HEK293 (cell line): Measurements from ENCODE around the gene ENPEP.

Source experiments
- CTCF ChIA-PET: fragments of 350-600 bp; formaldehyde crosslinking; extraction: SDS; loops from one replicate; lab custom pipeline; 2021; ENCODE audit warnings: antibody characterized with exemption; lab: Yijun Ruan, JAX
- POLR2A ChIA-PET: fragments of 300-600 bp; formaldehyde crosslinking; extraction: SDS; loops from one replicate; lab custom pipeline; 2020; ENCODE audit warnings: antibody characterized with exemption, inconsistent platforms; lab: Yijun Ruan, JAX
- H3K27ac ChIP-seq: fragments of 200-500 bp; sonication (Bioruptor generic); 2 replicates; pipeline ENCODE4 v1.5.1; 2014; ENCODE audit warnings: low read depth, low read length, control low read depth, inconsistent platforms; ENCODE audit errors: extremely low read depth
- H3K36me3 ChIP-seq, 2 experiments: fragments of 200-500 bp in 1 of 2; sonication (Bioruptor generic) in 1 of 2; 1 replicate in 1 of 2; 2 replicates in 1 of 2; pipeline ENCODE4 v1.5.1; 2014 to 2017; ENCODE audit warnings: inconsistent platforms in 2 of 2, low read length in 2 of 2; ENCODE audit not compliant: control insufficient read depth in 2 of 2, insufficient read depth in 1 of 2
- H3K4me1 ChIP-seq: fragments of 200-500 bp; sonication (Bioruptor generic); 2 replicates; pipeline ENCODE4 v1.5.1; 2014; ENCODE audit warnings: mild to moderate bottlenecking, low read length, inconsistent platforms; ENCODE audit not compliant: control insufficient read depth, insufficient read depth
- H3K4me3 ChIP-seq: 2 replicates; pipeline ENCODE4 v1.5.1; 2011; ENCODE audit warnings: low read depth, mild to moderate bottlenecking, control low read depth, low read length, moderate library complexity
- H3K9me3 ChIP-seq: fragments of 200-500 bp; sonication (Bioruptor generic); 2 replicates; pipeline ENCODE4 v1.5.1; 2014; ENCODE audit warnings: low read depth, low read length, inconsistent platforms; ENCODE audit not compliant: control insufficient read depth, insufficient read depth
- GLI2 ChIP-seq: fragments of 450-650 bp; formaldehyde crosslinking; IDR thresholded peaks from 2 replicates; pipeline ENCODE4; 2017; ENCODE audit warnings: missing biosample characterization, missing genetic modification characterization, low read depth, borderline replicate concordance
- KLF9 ChIP-seq: fragments of 450-650 bp; formaldehyde crosslinking; IDR thresholded peaks from 2 replicates; pipeline ENCODE4 v1.5.1; 2016; ENCODE audit warnings: missing biosample characterization, missing genetic modification characterization, low read depth
- MYNN ChIP-seq: fragments of 450-650 bp; formaldehyde crosslinking; IDR thresholded peaks from 2 replicates; pipeline ENCODE4 v1.5.1; 2016; ENCODE audit warnings: missing biosample characterization, missing genetic modification characterization, borderline replicate concordance
- SCRT1 ChIP-seq: fragments of 450-650 bp; formaldehyde crosslinking; IDR thresholded peaks from 2 replicates; pipeline ENCODE4 v1.5.1; 2016; ENCODE audit warnings: missing biosample characterization, missing genetic modification characterization, borderline replicate concordance
- ZFP3 ChIP-seq: fragments of 450-650 bp; formaldehyde crosslinking; IDR thresholded peaks from 2 replicates; pipeline ENCODE4 v1.5.1; 2016; ENCODE audit warnings: low read depth, missing biosample characterization, missing genetic modification characterization
- ZFP41 ChIP-seq: fragments of 450-650 bp; formaldehyde crosslinking; IDR thresholded peaks from 2 replicates; pipeline ENCODE4 v1.5.1; 2016; ENCODE audit warnings: missing biosample characterization, missing genetic modification characterization, borderline replicate concordance
- ZNF16 ChIP-seq: fragments of 450-650 bp; formaldehyde crosslinking; IDR thresholded peaks from 2 replicates; pipeline ENCODE4 v1.5.1; 2016; ENCODE audit warnings: low read depth, missing biosample characterization, missing genetic modification characterization
- ZNF214 ChIP-seq: fragments of 450-650 bp; formaldehyde crosslinking; IDR thresholded peaks from 2 replicates; pipeline ENCODE4 v1.5.1; 2017; ENCODE audit warnings: missing biosample characterization, mild to moderate bottlenecking, missing genetic modification characterization, borderline replicate concordance
- ZNF302 ChIP-seq: fragments of 450-650 bp; formaldehyde crosslinking; IDR thresholded peaks from 2 replicates; pipeline ENCODE4 v1.5.1; 2016; ENCODE audit warnings: missing biosample characterization, missing genetic modification characterization, low read depth
- ZNF324 ChIP-seq: fragments of 450-650 bp; formaldehyde crosslinking; IDR thresholded peaks from 2 replicates; pipeline ENCODE4 v1.5.1; 2016; ENCODE audit warnings: missing biosample characterization, missing genetic modification characterization
- ZNF423 ChIP-seq: fragments of 450-650 bp; formaldehyde crosslinking; IDR thresholded peaks from 2 replicates; pipeline ENCODE4 v1.5.1; 2016; ENCODE audit warnings: missing biosample characterization, missing genetic modification characterization
- ZNF510 ChIP-seq: fragments of 450-650 bp; formaldehyde crosslinking; IDR thresholded peaks from 2 replicates; pipeline ENCODE4 v1.5.1; 2018; ENCODE audit warnings: mild to moderate bottlenecking, missing genetic modification characterization, missing biosample characterization; ENCODE audit not compliant: insufficient replicate concordance
- ZNF529 ChIP-seq: fragments of 450-650 bp; formaldehyde crosslinking; IDR thresholded peaks from 2 replicates; pipeline ENCODE4 v1.5.1; 2017; ENCODE audit warnings: missing genetic modification characterization, missing biosample characterization; ENCODE audit not compliant: insufficient replicate concordance
- ZNF654 ChIP-seq: fragments of 450-650 bp; formaldehyde crosslinking; IDR thresholded peaks from 2 replicates; pipeline ENCODE4 v1.5.1; 2016; ENCODE audit warnings: low read depth, missing biosample characterization, missing genetic modification characterization
- ZNF76 ChIP-seq: fragments of 450-650 bp; formaldehyde crosslinking; IDR thresholded peaks from 2 replicates; pipeline ENCODE4; 2016; ENCODE audit warnings: low read depth, missing biosample characterization, missing genetic modification characterization, borderline replicate concordance
- ZNF843 ChIP-seq: fragments of 450-650 bp; formaldehyde crosslinking; IDR thresholded peaks from 2 replicates; pipeline ENCODE4 v1.5.1; 2016; ENCODE audit warnings: missing biosample characterization, missing genetic modification characterization
- ZXDB ChIP-seq: fragments of 450-650 bp; formaldehyde crosslinking; IDR thresholded peaks from 2 replicates; pipeline ENCODE4 v1.5.1; 2016; ENCODE audit warnings: missing biosample characterization, missing genetic modification characterization
- TF ChIP-seq, protein P1 (sequence below): fragments of 450-650 bp; formaldehyde crosslinking; IDR thresholded peaks from 2 replicates; pipeline ENCODE4 v1.5.1; 2016; ENCODE audit warnings: missing biosample characterization, missing genetic modification characterization
- TF ChIP-seq, protein P2 (sequence below): fragments of 450-650 bp; formaldehyde crosslinking; IDR thresholded peaks from 2 replicates; pipeline ENCODE4 v1.5.0; 2017; ENCODE audit warnings: missing biosample characterization, missing genetic modification characterization, borderline replicate concordance
- TF ChIP-seq, protein P3 (sequence below): fragments of 450-650 bp; formaldehyde crosslinking; optimal IDR thresholded peaks from 2 replicates; pipeline ENCODE3; 2016; ENCODE audit warnings: missing biosample characterization, mild to moderate bottlenecking, missing genetic modification characterization
- TF ChIP-seq, protein P4 (sequence below): fragments of 450-650 bp; IDR thresholded peaks from 2 replicates; pipeline ENCODE4 v1.5.1; 2018; ENCODE audit warnings: missing biosample characterization, mild to moderate bottlenecking, missing genetic modification characterization

ENPEP gene

DNA sequence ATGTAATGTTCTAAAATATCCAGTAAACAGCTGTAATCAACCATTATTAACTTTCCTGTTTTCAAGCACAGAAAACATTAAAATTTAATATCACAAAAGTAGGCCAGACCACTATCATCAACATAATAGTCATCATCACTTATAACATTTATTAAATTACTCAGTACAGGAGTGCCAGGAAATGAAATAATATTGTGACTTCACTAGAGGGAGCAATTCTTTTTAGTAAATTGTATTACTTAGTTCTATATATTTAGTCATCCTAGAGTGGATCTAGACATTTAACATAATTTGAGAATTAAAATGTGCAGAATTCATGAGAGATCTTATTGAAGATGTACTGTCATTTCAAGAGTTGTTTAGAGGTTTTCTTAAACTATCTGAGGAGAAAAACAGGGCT lies 113.3 kb downstream of the ENPEP start:
- TF ChIP-seq ZNF843 (tag by site-specific recombination) (no peak), ZNF654 (tag by site-specific recombination) (peak; percentile 11; the same call in 1 of the 2 replicates)
- H3K9me3 ChIP-seq, result no peaks in the 10 kb centered on the region
- H3K4me1 ChIP-seq, result no peaks in the 10 kb centered on the region
- H3K36me3 ChIP-seq, result no peaks in the 10 kb centered on the region
- ChIA-PET CTCF (no interaction called here), POLR2A (no interaction called here)
- H3K4me3 ChIP-seq, result no peak overlapping the region
- H3K27ac ChIP-seq, result no peak overlapping the region

DNA sequence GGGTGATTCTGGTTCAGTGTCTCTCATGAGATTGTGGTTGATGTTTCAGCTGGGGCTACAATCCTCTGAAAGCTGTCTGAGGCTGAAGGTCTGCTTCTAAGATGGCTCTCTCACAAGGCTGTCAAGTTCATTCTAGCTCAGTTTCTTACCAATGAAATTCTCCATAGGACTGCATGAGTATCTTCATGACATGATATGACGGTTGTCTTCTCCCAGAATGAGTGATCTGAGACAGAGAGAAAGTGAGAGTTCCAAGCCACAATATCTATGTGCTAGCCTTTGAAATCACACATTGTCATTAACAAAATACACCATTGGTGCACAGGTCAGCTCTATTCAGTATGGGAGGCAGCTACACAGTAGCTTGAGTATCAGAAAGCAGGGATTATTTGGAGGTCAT lies 119.6 kb downstream of the ENPEP start:
- H3K36me3 ChIP-seq, result no peaks in the 10 kb centered on the region
- no peaks in the 10 kb centered on the region for H3K9me3 ChIP-seq
- H3K4me3 ChIP-seq, result no peak overlapping the region
- ChIA-PET CTCF (no interaction called here), POLR2A (no interaction called here)
- no peaks in the 10 kb centered on the region for H3K4me1 ChIP-seq
- H3K27ac ChIP-seq, result no peak overlapping the region
- TF ChIP-seq ZNF423, result no peak
- TF ChIP-seq ZFP3 (tag by site-specific recombination), result no peak
- no peak for TF ChIP-seq ZNF324
- TF ChIP-seq, protein P1, sequence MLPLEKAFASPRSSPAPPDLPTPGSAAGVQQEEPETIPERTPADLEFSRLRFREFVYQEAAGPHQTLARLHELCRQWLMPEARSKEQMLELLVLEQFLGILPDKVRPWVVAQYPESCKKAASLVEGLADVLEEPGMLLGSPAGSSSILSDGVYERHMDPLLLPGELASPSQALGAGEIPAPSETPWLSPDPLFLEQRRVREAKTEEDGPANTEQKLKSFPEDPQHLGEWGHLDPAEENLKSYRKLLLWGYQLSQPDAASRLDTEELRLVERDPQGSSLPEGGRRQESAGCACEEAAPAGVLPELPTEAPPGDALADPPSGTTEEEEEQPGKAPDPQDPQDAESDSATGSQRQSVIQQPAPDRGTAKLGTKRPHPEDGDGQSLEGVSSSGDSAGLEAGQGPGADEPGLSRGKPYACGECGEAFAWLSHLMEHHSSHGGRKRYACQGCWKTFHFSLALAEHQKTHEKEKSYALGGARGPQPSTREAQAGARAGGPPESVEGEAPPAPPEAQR, result no peak
- no peak for TF ChIP-seq ZNF76 (tag by site-specific recombination)
- TF ChIP-seq KLF9 (tag by site-specific recombination), result no peak
- no peak for TF ChIP-seq ZNF510
- TF ChIP-seq MYNN (tag by site-specific recombination), result no peak
- no peak for TF ChIP-seq GLI2 (tag by site-specific recombination)
- TF ChIP-seq ZNF529 (tag by site-specific recombination), result no peak
- no peak for TF ChIP-seq ZNF302 (tag by site-specific recombination)
- TF ChIP-seq ZFP41 (tag by site-specific recombination), result no peak
- TF ChIP-seq, protein P2, sequence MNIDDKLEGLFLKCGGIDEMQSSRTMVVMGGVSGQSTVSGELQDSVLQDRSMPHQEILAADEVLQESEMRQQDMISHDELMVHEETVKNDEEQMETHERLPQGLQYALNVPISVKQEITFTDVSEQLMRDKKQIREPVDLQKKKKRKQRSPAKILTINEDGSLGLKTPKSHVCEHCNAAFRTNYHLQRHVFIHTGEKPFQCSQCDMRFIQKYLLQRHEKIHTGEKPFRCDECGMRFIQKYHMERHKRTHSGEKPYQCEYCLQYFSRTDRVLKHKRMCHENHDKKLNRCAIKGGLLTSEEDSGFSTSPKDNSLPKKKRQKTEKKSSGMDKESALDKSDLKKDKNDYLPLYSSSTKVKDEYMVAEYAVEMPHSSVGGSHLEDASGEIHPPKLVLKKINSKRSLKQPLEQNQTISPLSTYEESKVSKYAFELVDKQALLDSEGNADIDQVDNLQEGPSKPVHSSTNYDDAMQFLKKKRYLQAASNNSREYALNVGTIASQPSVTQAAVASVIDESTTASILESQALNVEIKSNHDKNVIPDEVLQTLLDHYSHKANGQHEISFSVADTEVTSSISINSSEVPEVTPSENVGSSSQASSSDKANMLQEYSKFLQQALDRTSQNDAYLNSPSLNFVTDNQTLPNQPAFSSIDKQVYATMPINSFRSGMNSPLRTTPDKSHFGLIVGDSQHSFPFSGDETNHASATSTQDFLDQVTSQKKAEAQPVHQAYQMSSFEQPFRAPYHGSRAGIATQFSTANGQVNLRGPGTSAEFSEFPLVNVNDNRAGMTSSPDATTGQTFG (tag by site-specific recombination), result no peak
- no peak for TF ChIP-seq ZXDB (tag by site-specific recombination)
- TF ChIP-seq ZNF16 (tag by site-specific recombination), result no peak
- TF ChIP-seq ZNF214 (tag by site-specific recombination), result no peak
- no peak for TF ChIP-seq SCRT1
- TF ChIP-seq, protein P3, sequence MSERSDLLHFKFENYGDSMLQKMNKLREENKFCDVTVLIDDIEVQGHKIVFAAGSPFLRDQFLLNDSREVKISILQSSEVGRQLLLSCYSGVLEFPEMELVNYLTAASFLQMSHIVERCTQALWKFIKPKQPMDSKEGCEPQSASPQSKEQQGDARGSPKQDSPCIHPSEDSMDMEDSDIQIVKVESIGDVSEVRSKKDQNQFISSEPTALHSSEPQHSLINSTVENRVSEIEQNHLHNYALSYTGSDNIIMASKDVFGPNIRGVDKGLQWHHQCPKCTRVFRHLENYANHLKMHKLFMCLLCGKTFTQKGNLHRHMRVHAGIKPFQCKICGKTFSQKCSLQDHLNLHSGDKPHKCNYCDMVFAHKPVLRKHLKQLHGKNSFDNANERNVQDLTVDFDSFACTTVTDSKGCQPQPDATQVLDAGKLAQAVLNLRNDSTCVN (tag by site-specific recombination), result no peak
- TF ChIP-seq, protein P4, sequence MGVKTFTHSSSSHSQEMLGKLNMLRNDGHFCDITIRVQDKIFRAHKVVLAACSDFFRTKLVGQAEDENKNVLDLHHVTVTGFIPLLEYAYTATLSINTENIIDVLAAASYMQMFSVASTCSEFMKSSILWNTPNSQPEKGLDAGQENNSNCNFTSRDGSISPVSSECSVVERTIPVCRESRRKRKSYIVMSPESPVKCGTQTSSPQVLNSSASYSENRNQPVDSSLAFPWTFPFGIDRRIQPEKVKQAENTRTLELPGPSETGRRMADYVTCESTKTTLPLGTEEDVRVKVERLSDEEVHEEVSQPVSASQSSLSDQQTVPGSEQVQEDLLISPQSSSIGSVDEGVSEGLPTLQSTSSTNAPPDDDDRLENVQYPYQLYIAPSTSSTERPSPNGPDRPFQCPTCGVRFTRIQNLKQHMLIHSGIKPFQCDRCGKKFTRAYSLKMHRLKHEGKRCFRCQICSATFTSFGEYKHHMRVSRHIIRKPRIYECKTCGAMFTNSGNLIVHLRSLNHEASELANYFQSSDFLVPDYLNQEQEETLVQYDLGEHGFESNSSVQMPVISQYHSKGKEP (tag by site-specific recombination), result no peak
- TF ChIP-seq, all 188 proteins: peak for 0
